WTC11 (cell line): Measurements from ENCODE around the gene DNAJB5.

Experiments
- CTCF ChIP-seq: fragments of 200-600 bp; IDR thresholded peaks from 2 replicates; pipeline ENCODE4 v1.8.0; 2022; ENCODE audit warnings: antibody characterized with exemption
- GABPB1 ChIP-seq: sonication (generic); formaldehyde crosslinking; IDR thresholded peaks from 2 replicates; pipeline ENCODE4 v1.8.1; 2023; ENCODE audit warnings: mild to moderate bottlenecking, missing genetic modification reagents

GRCh38 chr9:35029852-35030251 is 40.3 kb downstream of the DNAJB5 start:
- TF ChIP-seq CTCF (no peak), GABPB1 (no peak)
